Measurements from ENCODE around the gene GCFC2.

GRCh38 chr2:75728614-75729419, 18.1 kb upstream of the GCFC2 start:
- TF ChIP-seq CTCF (IDR thresholded peaks at IDR 0.05; ENCODE audit: poor library complexity) (no peak), EZH2phosphoT487 (IDR thresholded peaks at IDR 0.05; ENCODE audit: low read depth, severe bottlenecking, unreplicated experiment) (no peak)
